ENCODE data around the gene HLX.

HLX gene

GRCh38 chr1:220902916-220903315 is 23.7 kb downstream of the HLX start:
- no peak for DNase-seq

- no peak for DNase-seq
Measured at GRCh38 chr1:220904876-220905275, 25.6 kb downstream of the HLX start.

GRCh38 chr1:220905650-220906560 is 26.7 kb downstream of the HLX start:
- no peak for DNase-seq

- no peak for DNase-seq
Measured at GRCh38 chr1:220906561-220907334, 27.5 kb downstream of the HLX start.

GRCh38 chr1:220908757-220909156 is 29.5 kb downstream of the HLX start:
- no peak for DNase-seq

- DNase-seq, result no peak
Measured at GRCh38 chr1:220910021-220910420, 30.8 kb downstream of the HLX start.

- no peak for DNase-seq
Measured at GRCh38 chr1:220914283-220915116, 35.3 kb downstream of the HLX start.

- DNase-seq, result no peak
Measured at GRCh38 chr1:220915117-220915440, 35.8 kb downstream of the HLX start.

GRCh38 chr1:220915954-220916353 is 36.7 kb downstream of the HLX start:
- no peak for DNase-seq

- no peak for DNase-seq
Measured at GRCh38 chr1:220917101-220917500, 37.9 kb downstream of the HLX start.

GRCh38 chr1:220917535-220918209 is 38.4 kb downstream of the HLX start:
- DNase-seq, result no peak

- no peak for DNase-seq
Measured at GRCh38 chr1:220918285-220918951, 39.2 kb downstream of the HLX start.

GRCh38 chr1:220920967-220921366 is 41.7 kb downstream of the HLX start:
- no peak for DNase-seq

- DNase-seq, result no peak
Measured at GRCh38 chr1:220921498-220921897, 42.3 kb downstream of the HLX start.

GRCh38 chr1:220921971-220922635 is 42.9 kb downstream of the HLX start:
- DNase-seq, result no peak

GRCh38 chr1:220922951-220923350 is 43.7 kb downstream of the HLX start:
- no peak for DNase-seq

GRCh38 chr1:220924331-220924970 is 45.2 kb downstream of the HLX start:
- no peak for DNase-seq

GRCh38 chr1:220925707-220926106 is 46.5 kb downstream of the HLX start:
- no peak for DNase-seq

- DNase-seq, result peak; percentile 10
Measured at GRCh38 chr1:220926146-220926545, 46.9 kb downstream of the HLX start.

GRCh38 chr1:220927442-220927841 is 48.2 kb downstream of the HLX start:
- DNase-seq, result no peak

GRCh38 chr1:220928320-220928719 is 49.1 kb downstream of the HLX start:
- no peak for DNase-seq
